Body of pancreas (tissue), 4 donors: ENCODE data around the gene FBLN2. TPM values are rescaled to one million over a fixed set of nuclear protein-coding genes. Genes with fewer than 3 reads are reported as not detected.
A peak's percentile ranks its signal among the peaks of the same experiment; 100 is the strongest.

Experiments used
- ATAC-seq: fragments of 150-250 bp; one replicate; pipeline ENCODE4 v1.9.1; 2016
- DNase-seq, 4 donors: peaks; one replicate each; pipeline ENCODE4 v3.0.0-alpha.2; 2019
- H3K27ac ChIP-seq, 4 donors: fragments of 200-600 bp; sonication (generic); 1 replicate in 3 of 4; 2 replicates in 1 of 4; pipeline versions ENCODE4 v1.5.1 to v1.6.1; 2016 to 2019; ENCODE audit warnings: mild to moderate bottlenecking in 1 of 4, mixed read lengths in 1 of 4, moderate library complexity in 1 of 4
- H3K27me3 ChIP-seq, 2 donors: fragments of 200-600 bp; sonication (generic); one replicate each; pipeline ENCODE4 v1.6.0; 2016; ENCODE audit warnings: mild to moderate bottlenecking in 1 of 2
- H3K36me3 ChIP-seq, 2 donors: fragments of 200-600 bp; sonication (generic); replicated peaks in 1 of 2; 2 replicates each; pipeline ENCODE4 v1.5.1; 2016; ENCODE audit warnings: low read depth in 2 of 2; ENCODE audit not compliant: insufficient read depth in 1 of 2
- H3K4me1 ChIP-seq: fragments of 200-600 bp; sonication (generic); one replicate; pipeline ENCODE4 v1.6.0; 2016
- H3K4me3 ChIP-seq, 2 donors: fragments of 200-600 bp; sonication (generic); 1 replicate in 1 of 2; 2 replicates in 1 of 2; pipeline ENCODE4 v1.5.1; 2016 to 2019
- H3K9me3 ChIP-seq, 3 donors: fragments of 200-600 bp; sonication (generic); 1 replicate in 2 of 3; 2 replicates in 1 of 3; pipeline ENCODE4 v1.5.1; 2016
- CTCF ChIP-seq, 7 experiments: fragments of 450-650 bp in 4 of 7; fragments of 200-600 bp in 3 of 7; sonication (generic) in 3 of 7; IDR thresholded peaks; one replicate each; pipeline ENCODE4 v1.5.1; 2016 to 2019; ENCODE audit warnings: antibody characterized with exemption in 7 of 7
- POLR2A ChIP-seq, 3 donors: fragments of 450-650 bp; IDR thresholded peaks; one replicate each; pipeline ENCODE4 v1.6.1; 2016; ENCODE audit warnings: antibody characterized with exemption in 3 of 3, mild to moderate bottlenecking in 2 of 3
- WGBS, 2 donors: methylation state at CpG; one replicate each; pipeline ENCODE4 v1.1.5; 2017; 5-methylcytosine and 5-hydroxymethylcytosine counted together
- intact Hi-C: fragments of 100-400 bp; cut with DNase I; formaldehyde crosslinking; loops from one replicate; pipeline ENCODE4 v1.15.1; 2023
- total RNA-seq, 2 donors: library from RNA; depleted of rRNA; stranded (reverse); fragments of >200 nt; gene quantifications; one replicate each; pipeline ENCODE4 v1.1.0, GENCODE V29; 2016

The FBLN2 gene
- total RNA-seq, 2 donors from 2014 or later: 18.9 to 54.7 TPM

DNA sequence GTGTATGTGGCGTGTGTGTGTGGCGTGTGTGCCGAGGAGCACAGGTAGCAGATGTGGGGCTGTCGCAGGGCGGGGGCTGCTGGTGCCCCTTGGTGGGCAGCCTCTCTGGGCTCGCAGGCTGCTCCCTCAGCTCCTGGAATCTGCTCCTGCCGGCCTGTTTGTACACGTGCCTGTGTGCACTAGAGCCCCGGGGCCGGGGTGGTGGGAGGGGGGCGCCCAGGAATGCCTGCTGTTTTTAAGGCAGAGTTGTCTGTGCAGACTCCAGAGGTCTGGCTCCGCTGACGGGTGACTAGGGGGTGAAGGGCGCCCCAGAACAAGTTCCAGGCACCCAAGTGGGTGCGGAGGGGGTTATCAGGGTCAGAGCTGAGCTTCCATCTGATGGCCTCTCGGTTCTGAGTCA, 112.2 kb downstream of the FBLN2 start:
- peaks cover 7% of the 10 kb centered on the region for H3K4me1 ChIP-seq
- H3K36me3 ChIP-seq: no peaks in the 10 kb centered on the region
- ATAC-seq (no peak), DNase-seq (no peak)
- peaks cover 0 to 9% of the 10 kb centered on the region in 2 donors for H3K27me3 ChIP-seq
- H3K27ac ChIP-seq: no peak overlapping the region
- WGBS, 2 donors: 70 to 86% methylated on average over 11 to 15 of the region's 16 CpGs
- TF ChIP-seq CTCF (IDR thresholded peaks at IDR 0.05) (no peak), POLR2A (IDR thresholded peaks at IDR 0.05) (no peak)
- H3K9me3 ChIP-seq: no peaks in the 10 kb centered on the region
- H3K4me3 ChIP-seq: no peak overlapping the region
- intact Hi-C loops: no loop called here

GRCh38 chr3:13662238-13662847, 113.4 kb downstream of the FBLN2 start:
- TF ChIP-seq CTCF (IDR thresholded peaks at IDR 0.05): no peak
- TF ChIP-seq POLR2A (IDR thresholded peaks at IDR 0.05): no peak
- H3K4me1 ChIP-seq: peaks cover 7% of the 10 kb centered on the region
- no peaks in the 10 kb centered on the region for H3K9me3 ChIP-seq
- no peak overlapping the region for H3K4me3 ChIP-seq
- H3K36me3 ChIP-seq: no peaks in the 10 kb centered on the region
- 86 to 88% methylated on average over 22 of the region's 22 CpGs for WGBS, 2 donors
- intact Hi-C loops: no loop called here
- H3K27me3 ChIP-seq: peaks cover 0 to 12% of the 10 kb centered on the region in 2 donors
- H3K27ac ChIP-seq: no peak overlapping the region
- DNase-seq (no peak), ATAC-seq (no peak)

GRCh38 chr3:13663781-13664535, 115.0 kb downstream of the FBLN2 start:
- intact Hi-C loops: no loop called here
- H3K27ac ChIP-seq: no peak overlapping the region
- no peaks in the 10 kb centered on the region for H3K36me3 ChIP-seq
- no peaks in the 10 kb centered on the region for H3K9me3 ChIP-seq
- WGBS, 2 donors: 80 to 81% methylated on average over 16 of the region's 16 CpGs
- H3K4me1 ChIP-seq: peaks cover 7% of the 10 kb centered on the region
- H3K27me3 ChIP-seq: peaks cover 0 to 8% of the 10 kb centered on the region in 2 donors
- H3K4me3 ChIP-seq: no peak overlapping the region
- DNase-seq: no peak
- ATAC-seq: no peak
- TF ChIP-seq POLR2A (IDR thresholded peaks at IDR 0.05): no peak
- no peak for TF ChIP-seq CTCF (IDR thresholded peaks at IDR 0.05)

DNA sequence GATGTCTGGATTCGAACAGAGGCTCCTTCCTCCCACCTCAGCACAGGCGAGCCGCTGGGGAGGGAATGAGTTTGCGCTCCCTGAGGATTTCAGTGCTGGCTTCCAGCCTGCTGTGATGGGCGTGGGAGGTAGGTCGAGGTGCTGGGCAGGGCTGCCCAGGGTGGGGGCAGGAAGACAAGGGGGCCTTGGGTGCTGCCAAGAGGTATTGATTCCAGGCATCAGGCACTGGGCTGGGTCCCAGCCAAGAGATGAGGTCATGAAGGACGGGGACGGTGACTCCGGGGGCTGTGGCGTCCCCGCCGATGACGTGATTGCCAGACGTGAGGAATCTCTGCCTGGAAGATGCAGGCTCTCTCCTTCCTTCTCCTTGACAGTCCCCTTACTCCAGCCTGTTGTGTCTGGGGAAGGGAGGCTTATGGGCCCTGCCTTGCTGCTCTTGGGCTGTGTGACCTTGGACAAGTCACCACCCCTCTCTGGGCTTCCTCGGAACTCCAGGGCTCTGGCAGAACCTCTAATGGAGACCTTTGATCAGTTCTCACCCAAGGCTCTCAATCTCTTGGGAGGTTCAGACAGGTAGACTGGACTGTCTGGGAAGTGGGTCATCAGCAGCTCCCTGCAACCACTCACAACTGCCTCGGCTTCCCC, 116.8 kb downstream of the FBLN2 start:
- intact Hi-C loops: no loop called here
- no peaks in the 10 kb centered on the region for H3K36me3 ChIP-seq
- H3K4me3 ChIP-seq: no peak overlapping the region
- no peak overlapping the region for H3K27ac ChIP-seq
- peaks cover 0 to 8% of the 10 kb centered on the region in 2 donors for H3K27me3 ChIP-seq
- DNase-seq (peak; percentile 39 to 63 (median 50)), ATAC-seq (peak; percentile 52)
- WGBS, 2 donors: 28 to 38% methylated on average over 10 to 16 of the region's 16 CpGs
- TF ChIP-seq CTCF (IDR thresholded peaks at IDR 0.05): no peak
- no peak for TF ChIP-seq POLR2A (IDR thresholded peaks at IDR 0.05)
- no peaks in the 10 kb centered on the region for H3K9me3 ChIP-seq
- peaks cover 7% of the 10 kb centered on the region for H3K4me1 ChIP-seq
